ENCODE results near the gene SLC20A1. TPM values are rescaled to one million over a fixed set of nuclear protein-coding genes. Genes with fewer than 3 reads are reported as not detected.

The SLC20A1 gene
- total RNA-seq, 1 donor from 2014 or later = 43.5 TPM

DNA sequence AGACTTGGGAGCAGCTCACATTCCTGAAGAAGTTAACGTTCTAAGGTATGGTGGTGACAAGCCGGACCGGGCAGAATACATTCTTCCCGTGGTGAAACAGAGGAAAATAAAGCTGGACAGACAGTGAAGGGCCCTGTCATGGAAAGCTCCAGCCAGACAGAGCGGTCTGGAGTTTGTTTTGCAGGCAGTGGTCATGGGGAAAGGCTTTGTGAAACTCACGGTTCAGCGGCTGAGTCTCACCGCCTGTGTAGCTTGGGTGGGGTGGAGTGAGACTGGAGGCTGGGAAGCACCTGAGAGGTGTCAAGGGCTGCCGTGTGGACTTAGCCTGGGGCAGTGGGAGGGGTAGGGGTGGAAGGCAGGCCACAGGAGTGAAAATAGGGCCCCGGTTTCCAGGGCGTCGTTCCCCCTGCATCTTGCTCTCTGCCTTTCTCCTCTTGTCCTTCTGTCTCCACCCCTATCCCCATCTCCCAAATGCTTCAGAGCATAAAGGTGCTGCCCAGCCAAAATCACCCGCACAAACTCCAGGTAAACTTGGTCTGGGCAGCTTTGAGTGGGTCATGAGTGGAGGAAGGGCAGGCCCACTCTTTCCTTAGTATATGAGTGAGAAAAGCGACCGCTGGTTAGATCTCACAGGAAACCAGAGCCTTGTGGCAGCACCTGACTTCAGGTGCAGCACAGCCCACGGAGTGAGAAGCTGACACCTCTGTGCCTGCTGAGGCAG lies 11.4 kb upstream of the SLC20A1 start:
- TF ChIP-seq, protein P1, sequence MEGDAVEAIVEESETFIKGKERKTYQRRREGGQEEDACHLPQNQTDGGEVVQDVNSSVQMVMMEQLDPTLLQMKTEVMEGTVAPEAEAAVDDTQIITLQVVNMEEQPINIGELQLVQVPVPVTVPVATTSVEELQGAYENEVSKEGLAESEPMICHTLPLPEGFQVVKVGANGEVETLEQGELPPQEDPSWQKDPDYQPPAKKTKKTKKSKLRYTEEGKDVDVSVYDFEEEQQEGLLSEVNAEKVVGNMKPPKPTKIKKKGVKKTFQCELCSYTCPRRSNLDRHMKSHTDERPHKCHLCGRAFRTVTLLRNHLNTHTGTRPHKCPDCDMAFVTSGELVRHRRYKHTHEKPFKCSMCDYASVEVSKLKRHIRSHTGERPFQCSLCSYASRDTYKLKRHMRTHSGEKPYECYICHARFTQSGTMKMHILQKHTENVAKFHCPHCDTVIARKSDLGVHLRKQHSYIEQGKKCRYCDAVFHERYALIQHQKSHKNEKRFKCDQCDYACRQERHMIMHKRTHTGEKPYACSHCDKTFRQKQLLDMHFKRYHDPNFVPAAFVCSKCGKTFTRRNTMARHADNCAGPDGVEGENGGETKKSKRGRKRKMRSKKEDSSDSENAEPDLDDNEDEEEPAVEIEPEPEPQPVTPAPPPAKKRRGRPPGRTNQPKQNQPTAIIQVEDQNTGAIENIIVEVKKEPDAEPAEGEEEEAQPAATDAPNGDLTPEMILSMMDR (IDR thresholded peaks at IDR 0.05) = no peak
- peak in 1 of 2 donors; percentile 5 for ATAC-seq
- DNase-seq = no peak
- no peaks in the 10 kb centered on the region for H3K36me3 ChIP-seq
- no peaks in the 10 kb centered on the region for H3K27me3 ChIP-seq (ENCODE audit: low read depth)
- intact Hi-C loops (cut with DNase I) = no loop called here
- H3K4me3 ChIP-seq = no peak overlapping the region
- no peak overlapping the region for H3K27ac ChIP-seq
- H3K4me1 ChIP-seq = peaks cover 22% of the 10 kb centered on the region
- H3K9me3 ChIP-seq = no peaks in the 10 kb centered on the region

DNA sequence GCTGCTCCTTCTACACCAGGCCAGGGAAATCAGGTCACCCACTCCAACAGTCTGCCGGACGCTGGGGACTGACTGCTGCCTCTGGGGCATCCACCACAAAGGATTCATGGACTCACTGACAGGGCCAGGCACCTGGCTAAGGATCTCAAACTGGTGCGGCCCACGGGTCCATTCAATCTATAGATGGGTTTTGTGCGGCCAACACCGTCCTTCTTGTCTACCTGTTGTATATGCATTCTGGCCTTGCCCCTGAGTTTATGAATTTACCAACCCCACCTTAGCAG lies 10.9 kb upstream of the SLC20A1 start:
- TF ChIP-seq, protein P1 (IDR thresholded peaks at IDR 0.05) = no peak
- Histone ChIP-seq H3K4me1 (peaks cover 22% of the 10 kb centered on the region), H3K4me3 (no peak overlapping the region), H3K27me3 (ENCODE audit: low read depth) (no peaks in the 10 kb centered on the region), H3K36me3 (no peaks in the 10 kb centered on the region), H3K27ac (no peak overlapping the region), H3K9me3 (no peaks in the 10 kb centered on the region)
- no peak for ATAC-seq
- no peak for DNase-seq
- intact Hi-C loops (cut with DNase I) = no loop called here

DNA sequence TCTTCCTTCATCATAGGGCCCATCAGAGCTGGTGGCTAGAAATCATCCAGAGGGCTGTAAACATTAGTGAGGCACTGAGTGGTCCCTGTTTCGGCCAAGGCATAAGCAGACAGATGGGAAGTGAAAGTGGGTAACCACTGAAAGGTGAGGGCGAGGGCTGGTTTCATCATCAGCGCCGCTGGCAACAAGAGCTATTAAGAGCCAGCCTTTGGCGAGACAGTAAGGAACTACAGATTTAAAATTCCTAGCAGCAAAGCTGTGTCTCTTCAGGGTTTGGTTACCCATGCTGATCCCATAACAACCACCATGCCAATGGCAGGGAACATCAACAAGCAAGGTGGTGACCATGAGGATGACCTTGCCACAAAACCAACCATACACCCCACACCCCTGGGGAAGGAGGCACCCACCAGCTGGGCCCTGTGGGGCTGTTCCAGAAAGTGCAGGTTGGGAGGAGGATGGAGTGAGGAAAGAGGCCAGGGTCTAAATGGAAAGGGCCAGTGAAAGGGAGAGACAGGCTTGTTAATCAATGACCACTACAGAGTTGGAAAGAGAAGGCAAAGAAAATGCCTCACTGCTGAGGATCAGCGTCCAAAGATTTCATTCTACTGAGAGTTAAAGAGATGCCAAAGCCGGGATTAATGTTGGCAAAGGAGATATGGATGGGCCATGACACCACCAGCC lies 9.0 kb upstream of the SLC20A1 start:
- H3K36me3 ChIP-seq = no peaks in the 10 kb centered on the region
- ATAC-seq = no peak
- H3K27ac ChIP-seq = no peak overlapping the region
- TF ChIP-seq, protein P1 (IDR thresholded peaks at IDR 0.05) = no peak
- no peaks in the 10 kb centered on the region for H3K9me3 ChIP-seq
- intact Hi-C loops (cut with DNase I) = no loop called here
- H3K4me1 ChIP-seq = peaks cover 4% of the 10 kb centered on the region
- no peaks in the 10 kb centered on the region for H3K27me3 ChIP-seq (ENCODE audit: low read depth)
- no peak for DNase-seq
- H3K4me3 ChIP-seq = no peak overlapping the region

DNA sequence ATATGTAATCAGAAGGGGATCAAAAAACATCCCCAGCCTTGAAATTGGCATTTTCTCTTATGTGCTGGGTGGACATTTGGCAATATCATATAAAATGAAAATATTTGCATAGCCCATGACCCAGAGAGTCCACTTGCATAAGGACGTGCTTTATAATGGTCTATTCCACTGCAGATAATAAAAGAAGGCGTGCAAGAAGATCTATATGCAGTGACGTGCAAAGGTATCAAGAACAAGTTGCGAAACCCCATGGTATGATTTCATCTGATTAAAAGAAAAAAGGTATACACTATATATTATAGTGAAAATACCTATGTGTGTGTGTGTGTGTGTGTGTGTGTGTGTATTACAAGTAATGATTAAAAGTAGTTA lies 8.5 kb upstream of the SLC20A1 start:
- no peaks in the 10 kb centered on the region for H3K9me3 ChIP-seq
- ATAC-seq (no peak), DNase-seq (no peak)
- TF ChIP-seq, protein P1 (IDR thresholded peaks at IDR 0.05) = no peak
- no peak overlapping the region for H3K4me3 ChIP-seq
- H3K27me3 ChIP-seq (ENCODE audit: low read depth) = no peaks in the 10 kb centered on the region
- H3K4me1 ChIP-seq = no peaks in the 10 kb centered on the region
- no peaks in the 10 kb centered on the region for H3K36me3 ChIP-seq
- intact Hi-C loops (cut with DNase I) = no loop called here
- no peak overlapping the region for H3K27ac ChIP-seq

DNA sequence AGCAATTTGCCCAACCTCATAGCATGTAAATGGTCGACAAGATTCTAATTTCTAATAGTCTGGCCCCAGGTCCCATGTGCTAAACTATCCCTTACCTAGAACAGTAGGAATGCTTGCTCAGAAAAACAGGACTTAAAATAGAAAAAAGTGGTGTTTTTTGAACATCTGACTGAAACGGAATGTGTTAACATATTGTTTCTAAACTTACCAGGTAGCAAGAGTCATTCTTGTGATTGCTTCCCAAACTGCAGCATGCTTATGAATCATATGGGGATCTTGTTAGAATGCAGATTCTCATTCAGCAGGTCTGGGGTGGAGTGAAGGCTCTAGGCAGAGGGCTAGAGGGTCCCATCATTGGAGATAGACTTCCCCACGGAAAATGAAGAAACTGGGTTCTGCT lies 5.8 kb upstream of the SLC20A1 start:
- TF ChIP-seq, protein P1 (IDR thresholded peaks at IDR 0.05) = no peak
- ATAC-seq (no peak), DNase-seq (no peak)
- Histone ChIP-seq H3K27me3 (ENCODE audit: low read depth) (no peaks in the 10 kb centered on the region), H3K4me3 (no peak overlapping the region), H3K36me3 (no peaks in the 10 kb centered on the region), H3K4me1 (peaks cover 9% of the 10 kb centered on the region), H3K9me3 (no peaks in the 10 kb centered on the region), H3K27ac (no peak overlapping the region)
- intact Hi-C loops (cut with DNase I) = no loop called here

Measured in lower lobe of right lung (tissue), 2 donors.